K562 (cell line): ENCODE data around the gene LIPF. TPM values are rescaled to one million over a fixed set of nuclear protein-coding genes. Genes with fewer than 3 reads are reported as not detected.

Experiments
- ATAC-seq: fragments of 200-7000 bp; cut with Tn5 transposase; 3 replicates; pipeline ENCODE4 v1.9.1; 2020; ENCODE audit warnings: moderate library complexity
- BruUV-seq: library from RNA; stranded (reverse); fragments of 400-500 nt; replicated peaks from 2 replicates; lab custom pipeline; 2021; lab: Mats Ljungman, UMichigan
- CTCF ChIA-PET: fragments of 300-600 bp; formaldehyde crosslinking; extraction: SDS; loops from one replicate; lab custom pipeline; 2021; ENCODE audit warnings: low intra/inter-chr PET ratio; lab: Yijun Ruan, JAX
- POLR2A ChIA-PET: fragments of 300-600, 350-650 bp; sonication (Branson Sonifier 250); formaldehyde crosslinking; extraction: SDS; loops from one replicate; lab custom pipeline; 2021; ENCODE audit warnings: antibody characterized with exemption, inconsistent platforms; lab: Yijun Ruan, JAX
- DNase-seq, 4 experiments: peaks; one replicate each; pipeline versions ENCODE4 v3.0.0 to v3.0.0-alpha.2; 2011 to 2018; ENCODE audit warnings: low spot score in 3 of 4, mixed read lengths in 3 of 4; ENCODE audit errors: extremely low read depth in 1 of 4
- FAIRE-seq: peaks from 2 replicates; lab custom pipeline; 2011; peaks lifted over from hg19 to GRCh38; lab: Jason Lieb, UNC
- H2AFZ ChIP-seq: 2 replicates; pipeline ENCODE4 v1.6.0; 2011; ENCODE audit warnings: low read depth, low read length, control low read depth, inconsistent platforms
- H3K27ac ChIP-seq: fragments of 200-600 bp; 3 replicates; pipeline ENCODE4 v1.8.0; 2011; ENCODE audit warnings: low read depth, mild to moderate bottlenecking, control low read depth, inconsistent platforms, low read length, moderate library complexity, mixed read lengths; ENCODE audit errors: extremely low read depth
- H3K27me3 ChIP-seq, 2 experiments: fragments of 300-600 bp in 1 of 2; 2 replicates in 1 of 2; 3 replicates in 1 of 2; pipeline versions ENCODE4 v1.6.0 to v1.8.0; 2011; ENCODE audit warnings: inconsistent platforms in 2 of 2, low read length in 2 of 2, mild to moderate bottlenecking in 1 of 2, mixed read lengths in 1 of 2, moderate library complexity in 1 of 2; ENCODE audit not compliant: control insufficient read depth in 2 of 2, insufficient read depth in 2 of 2
- H3K36me3 ChIP-seq: fragments of 300-600 bp; 3 replicates; pipeline ENCODE4 v1.8.0; 2011; ENCODE audit warnings: mild to moderate bottlenecking, low read length, inconsistent platforms; ENCODE audit not compliant: control insufficient read depth, insufficient read depth
- H3K4me1 ChIP-seq, 2 experiments: fragments of 200-600 bp in 1 of 2; replicated peaks in 1 of 2; 2 replicates in 1 of 2; 3 replicates in 1 of 2; pipeline versions ENCODE4 v1.5.1 to v1.8.0; 2011; ENCODE audit warnings: inconsistent platforms in 2 of 2, low read length in 2 of 2, mild to moderate bottlenecking in 1 of 2, mixed read lengths in 1 of 2, moderate library complexity in 1 of 2; ENCODE audit not compliant: control insufficient read depth in 2 of 2, insufficient read depth in 2 of 2
- H3K4me2 ChIP-seq: 2 replicates; pipeline ENCODE4 v1.6.1; 2011; ENCODE audit warnings: low read length, control low read depth, inconsistent platforms, mixed read lengths; ENCODE audit not compliant: insufficient read depth
- H3K4me3 ChIP-seq: fragments of 200-600 bp; sonication (generic), shearing (Covaris generic); 2 replicates; pipeline ENCODE4 v1.5.1; 2016; ENCODE audit warnings: control low read depth, inconsistent platforms
- H3K79me2 ChIP-seq: fragments of 200-600 bp; 3 replicates; pipeline ENCODE4 v1.8.0; 2011; ENCODE audit warnings: low read length, inconsistent platforms; ENCODE audit not compliant: control insufficient read depth, insufficient read depth
- H3K9ac ChIP-seq, 2 experiments: 2 replicates each; pipeline versions ENCODE4 v1.6.0 to v1.6.1; 2011; ENCODE audit warnings: low read depth in 2 of 2, low read length in 2 of 2, control low read depth in 1 of 2, inconsistent platforms in 1 of 2, mild to moderate bottlenecking in 1 of 2, mixed read lengths in 1 of 2; ENCODE audit not compliant: insufficient read depth in 1 of 2
- H3K9me1 ChIP-seq: one replicate; pipeline ENCODE4 v1.6.0; 2011; ENCODE audit warnings: inconsistent platforms, mild to moderate bottlenecking, low read length, moderate library complexity; ENCODE audit not compliant: control insufficient read depth, insufficient read depth
- H3K9me3 ChIP-seq: replicated peaks from 2 replicates; pipeline ENCODE4 v1.5.1; 2011; ENCODE audit warnings: low read depth, low read length, inconsistent platforms; ENCODE audit not compliant: control insufficient read depth, insufficient read depth
- H4K20me1 ChIP-seq: replicated peaks from 2 replicates; pipeline ENCODE4 v1.6.1; 2011; ENCODE audit warnings: low read length, inconsistent platforms, mixed read lengths; ENCODE audit not compliant: control insufficient read depth, insufficient read depth
- ADNP ChIP-seq: fragments of 200-800 bp; sonication (Bioruptor generic); IDR thresholded peaks from 2 replicates; pipeline ENCODE4 v1.6.1; 2016; ENCODE audit warnings: missing genetic modification characterization, missing compliant biosample characterization
- IRF2 ChIP-seq: sonication (generic); formaldehyde crosslinking; IDR thresholded peaks from 2 replicates; pipeline ENCODE4 v1.8.1; 2022; ENCODE audit warnings: mild to moderate bottlenecking, missing genetic modification reagents
- PHF20 ChIP-seq: fragments of 450-650 bp; IDR thresholded peaks from 2 replicates; pipeline ENCODE4 v1.6.1; 2018; ENCODE audit not compliant: partially characterized antibody
- RREB1 ChIP-seq: fragments of 250-450 bp; sonication (Bioruptor Pico); IDR thresholded peaks from 2 replicates; pipeline ENCODE4 v1.4.0; 2020
- ZNF324 ChIP-seq: fragments of 250-450 bp; sonication (Bioruptor Pico); IDR thresholded peaks from 2 replicates; pipeline ENCODE4 v1.4.0; 2020; ENCODE audit warnings: mild to moderate bottlenecking
- WGBS: fragments of 100-300 bp; shearing (Covaris generic); methylation state at CpG from one replicate; pipeline ENCODE4 v1.1.6; 2016; ENCODE audit warnings: low coverage, mixed read lengths; ENCODE audit not compliant: insufficient coverage; ENCODE audit errors: missing lambda C conversion rate; 5-methylcytosine and 5-hydroxymethylcytosine counted together
- in situ Hi-C: fragments of 300-500 bp; cut with MboI; formaldehyde crosslinking; loops from 4 replicates; pipeline ENCODE4 v1.15.0; 2018; ENCODE audit warnings: inconsistent platforms, mixed read lengths
- intact Hi-C: fragments of 100-400 bp; cut with micrococcal nuclease; formaldehyde crosslinking; loops from 2 replicates; pipeline ENCODE4 v1.14.2; 2022
- polyA plus RNA-seq, 8 experiments: library from polyadenylated mRNA; depleted of rRNA in 4 of 8; stranded (reverse) in 5 of 8; unstranded in 3 of 8; fragments of >200 nt; fragmentation: Nextera tagmentation in 2 of 8; fragmentation: Illumina TruSeq in 1 of 8; extraction: Ambion mirVana in 2 of 8; extraction: Trizol in 1 of 8; gene quantifications; 2 replicates each; pipeline versions ENCODE4 v1.2.1 to v1.2.3, GENCODE V29; 2011 to 2014; ENCODE audit warnings: inconsistent platforms in 1 of 8, missing spikeins in 1 of 8
- total RNA-seq, 7 experiments: library from RNA; depleted of rRNA in 6 of 7; stranded (reverse); fragments of >200 nt in 6 of 7; fragmentation: Illumina TruSeq in 2 of 7; extraction: Trizol in 2 of 7; gene quantifications; 2 replicates each; pipeline versions ENCODE4 v1.2.1 to v1.2.3, GENCODE V29; 2011 to 2021; ENCODE audit warnings: low replicate concordance in 1 of 7

The LIPF gene
- total and polyA plus RNA-seq, 9 of the 15 experiments (the other 6 are each of a cell fraction or from before 2014, with no cell fraction given), result not detected

- 0% methylated on average over 1 of the region's 1 CpG for WGBS
- POLR2A ChIA-PET, result no interaction called here
- Histone ChIP-seq H3K4me1 (no peaks in the 10 kb centered on the region), H3K9me1 (no peaks in the 10 kb centered on the region), H4K20me1 (no peaks in the 10 kb centered on the region), H2AFZ (no peak overlapping the region), H3K9ac (no peak overlapping the region), H3K4me3 (no peak overlapping the region), H3K4me2 (no peak overlapping the region), H3K27me3 (no peaks in the 10 kb centered on the region), H3K79me2 (no peaks in the 10 kb centered on the region), H3K36me3 (no peaks in the 10 kb centered on the region), H3K27ac (no peak overlapping the region), H3K9me3 (no peaks in the 10 kb centered on the region)
- in situ Hi-C loops (no loop called here), intact Hi-C loops (no loop called here)
- TF ChIP-seq ADNP (tag) (no peak), RREB1 (CRISPR knock-in tag) (no peak), PHF20 (no peak), ZNF324 (CRISPR knock-in tag) (no peak), IRF2 (CRISPR knock-in tag) (no peak)
- DNase-seq (no peak), ATAC-seq (no peak), FAIRE-seq (no peak)
- CTCF ChIA-PET, result no interaction called here
- no TSS peak for BruUV-seq
These were observed 45.7 kb upstream of the LIPF start for GRCh38 chr10:88618496-88618895.
